HFFc6 (cell line): ENCODE measurements around the gene STXBP6. TPM values are rescaled to one million over a fixed set of nuclear protein-coding genes. Genes with fewer than 3 reads are reported as not detected.

Experiments used
- DNase-seq: peaks from one replicate; pipeline ENCODE4 v3.0.0-alpha.2; 2018
- H3K27ac Mint-ChIP-seq: 2 replicates; pipeline ENCODE4 v1.8.0; 2020; ENCODE audit warnings: mild to moderate bottlenecking, mixed read lengths
- H3K27me3 Mint-ChIP-seq: 2 replicates; pipeline ENCODE4 v1.8.0; 2021; ENCODE audit warnings: mild to moderate bottlenecking, moderate library complexity, mixed read lengths; ENCODE audit not compliant: insufficient read depth
- H3K36me3 Mint-ChIP-seq: 2 replicates; pipeline ENCODE4 v1.8.0; 2021; ENCODE audit warnings: low read depth, mixed read lengths
- H3K4me1 Mint-ChIP-seq: 2 replicates; pipeline ENCODE4 v1.8.0; 2020; ENCODE audit warnings: low read depth, mixed read lengths
- H3K4me3 Mint-ChIP-seq: 2 replicates; pipeline ENCODE4 v1.8.0; 2020; ENCODE audit warnings: mild to moderate bottlenecking, moderate library complexity, mixed read lengths
- H3K9me3 Mint-ChIP-seq: 2 replicates; pipeline ENCODE4 v1.8.0; 2020; ENCODE audit warnings: mild to moderate bottlenecking, mixed read lengths
- total RNA-seq, 6 experiments: library from RNA; stranded (reverse); fragmentation: NEBNext Ultra II Directional; extraction: Animal tissue kit (Norgen Biotek cat#: 25700); gene quantifications; 2 replicates in 1 of 6; 3 replicates in 5 of 6; pipeline ENCODE4 v1.2.3, GENCODE V29; 2021
- TF ChIP-seq, protein P1 (sequence below): fragments of 200-600 bp; sonication (generic); IDR thresholded peaks from 2 replicates; pipeline ENCODE4 v1.5.0; 2021; ENCODE audit warnings: antibody characterized with exemption, mild to moderate bottlenecking

The STXBP6 gene
- total RNA-seq, 6 experiments from 2014 or later: 15.4 to 17.5 (median 17.0) TPM

DNA sequence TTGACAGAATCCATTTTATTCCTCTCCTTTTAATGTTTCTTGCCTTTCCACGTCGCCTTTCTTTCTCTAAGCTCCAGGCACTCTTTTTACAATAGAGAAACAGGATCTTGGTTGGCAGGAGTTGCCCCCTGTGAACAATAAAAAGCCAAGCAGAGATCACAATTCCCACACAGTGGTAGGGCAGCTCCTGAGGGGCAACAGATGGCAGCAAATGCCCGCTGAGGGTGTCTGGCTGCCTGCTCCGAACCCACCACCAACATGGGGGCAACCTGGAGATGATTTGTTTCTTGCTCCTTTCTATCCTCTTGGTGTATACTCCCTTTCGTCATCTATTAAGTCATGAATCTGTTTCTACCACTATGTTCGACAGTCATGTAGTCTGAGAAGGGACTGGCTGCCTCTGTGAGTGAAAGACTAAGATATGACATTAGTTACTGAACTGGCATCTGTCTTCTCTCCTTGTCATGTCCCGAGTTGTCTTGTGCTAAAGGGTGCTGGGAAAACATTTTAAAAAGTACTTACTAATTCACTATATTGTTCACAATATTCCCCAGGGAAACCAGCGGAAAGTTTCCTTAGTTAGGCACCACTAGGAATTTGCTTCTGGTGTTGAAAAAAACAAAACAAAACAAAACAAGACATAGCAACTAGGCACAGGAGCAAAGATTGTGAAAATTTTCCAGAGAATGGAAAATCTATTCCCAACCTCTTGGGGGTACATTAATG is 170.1 kb downstream of the STXBP6 start:
- H3K4me3 Mint-ChIP-seq: no peak overlapping the region
- TF ChIP-seq, protein P1, sequence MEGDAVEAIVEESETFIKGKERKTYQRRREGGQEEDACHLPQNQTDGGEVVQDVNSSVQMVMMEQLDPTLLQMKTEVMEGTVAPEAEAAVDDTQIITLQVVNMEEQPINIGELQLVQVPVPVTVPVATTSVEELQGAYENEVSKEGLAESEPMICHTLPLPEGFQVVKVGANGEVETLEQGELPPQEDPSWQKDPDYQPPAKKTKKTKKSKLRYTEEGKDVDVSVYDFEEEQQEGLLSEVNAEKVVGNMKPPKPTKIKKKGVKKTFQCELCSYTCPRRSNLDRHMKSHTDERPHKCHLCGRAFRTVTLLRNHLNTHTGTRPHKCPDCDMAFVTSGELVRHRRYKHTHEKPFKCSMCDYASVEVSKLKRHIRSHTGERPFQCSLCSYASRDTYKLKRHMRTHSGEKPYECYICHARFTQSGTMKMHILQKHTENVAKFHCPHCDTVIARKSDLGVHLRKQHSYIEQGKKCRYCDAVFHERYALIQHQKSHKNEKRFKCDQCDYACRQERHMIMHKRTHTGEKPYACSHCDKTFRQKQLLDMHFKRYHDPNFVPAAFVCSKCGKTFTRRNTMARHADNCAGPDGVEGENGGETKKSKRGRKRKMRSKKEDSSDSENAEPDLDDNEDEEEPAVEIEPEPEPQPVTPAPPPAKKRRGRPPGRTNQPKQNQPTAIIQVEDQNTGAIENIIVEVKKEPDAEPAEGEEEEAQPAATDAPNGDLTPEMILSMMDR: no peak
- H3K27ac Mint-ChIP-seq: no peak overlapping the region
- DNase-seq: no peak
- no peaks in the 10 kb centered on the region for H3K36me3 Mint-ChIP-seq
- H3K27me3 Mint-ChIP-seq: no peaks in the 10 kb centered on the region
- no peaks in the 10 kb centered on the region for H3K9me3 Mint-ChIP-seq
- peaks cover 41% of the 10 kb centered on the region for H3K4me1 Mint-ChIP-seq

DNA sequence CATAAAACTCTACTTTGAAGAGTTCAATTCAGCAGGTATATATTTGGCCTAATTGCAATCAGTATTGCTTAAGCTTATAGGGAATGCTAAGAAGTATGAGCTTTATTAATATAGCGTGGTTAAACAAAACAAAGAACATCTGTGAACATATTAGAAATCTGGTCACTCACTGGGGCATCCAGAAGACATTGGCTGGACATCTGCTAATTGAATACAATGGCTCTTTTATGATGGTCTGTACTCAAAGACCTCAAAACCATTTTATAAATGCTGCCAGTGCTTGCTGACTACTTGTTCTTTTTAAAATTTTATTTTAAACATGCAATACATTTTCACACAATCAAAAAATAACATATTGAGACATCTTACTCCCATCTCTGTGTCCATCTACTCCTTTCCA is 173.0 kb downstream of the STXBP6 start:
- Mint-ChIP-seq H3K36me3 (no peaks in the 10 kb centered on the region), H3K4me3 (no peak overlapping the region), H3K27me3 (no peaks in the 10 kb centered on the region), H3K4me1 (peaks cover 38% of the 10 kb centered on the region), H3K27ac (no peak overlapping the region), H3K9me3 (no peaks in the 10 kb centered on the region)
- DNase-seq: no peak
- TF ChIP-seq, protein P1: no peak

DNA sequence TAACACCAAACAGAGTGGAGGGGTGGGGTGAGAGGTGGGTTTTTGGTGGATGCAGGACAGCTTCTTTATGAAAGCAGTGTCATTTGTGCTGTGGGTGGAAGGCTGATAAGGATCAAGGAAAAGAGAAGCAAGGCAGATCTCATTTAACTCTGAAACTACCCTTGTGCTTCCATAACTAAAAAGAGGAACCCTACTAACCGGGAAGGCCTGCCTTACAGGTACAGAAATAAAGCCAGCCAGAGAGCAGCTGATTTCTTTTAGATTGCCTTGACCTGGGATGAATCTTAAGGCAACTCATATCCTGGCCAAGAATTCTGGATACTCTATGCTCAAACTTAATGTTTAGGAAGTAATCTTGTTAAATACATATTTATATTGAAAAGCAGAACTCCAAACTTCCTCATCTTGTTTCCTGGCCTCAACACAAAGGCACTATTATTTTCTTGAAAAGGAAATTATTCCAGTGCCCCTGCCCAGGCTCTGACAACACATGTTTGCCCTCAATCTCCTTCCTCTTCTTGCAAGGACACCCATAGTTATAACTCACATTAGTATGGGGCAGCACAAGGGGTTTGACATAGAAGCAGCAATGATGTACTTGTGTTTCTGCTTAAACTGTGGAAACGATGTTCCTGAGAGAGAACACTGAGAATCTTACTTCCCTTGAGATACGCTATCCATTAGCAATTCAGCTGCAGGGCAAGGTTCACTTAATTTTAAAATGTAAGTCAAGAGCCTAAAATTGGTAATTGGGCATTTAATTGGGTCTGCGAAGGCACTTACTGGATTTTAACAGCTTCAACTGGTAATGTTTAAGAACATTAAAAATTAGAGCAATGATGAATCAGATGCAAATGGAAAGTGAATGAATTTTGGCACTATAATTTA is 173.7 kb downstream of the STXBP6 start:
- H3K27me3 Mint-ChIP-seq: no peaks in the 10 kb centered on the region
- H3K27ac Mint-ChIP-seq: peak overlapping the region; percentile 40; the same call in 1 of the 2 replicates
- H3K4me3 Mint-ChIP-seq: no peak overlapping the region
- H3K36me3 Mint-ChIP-seq: no peaks in the 10 kb centered on the region
- peaks cover 41% of the 10 kb centered on the region for H3K4me1 Mint-ChIP-seq
- TF ChIP-seq, protein P1: no peak
- DNase-seq: no peak
- no peaks in the 10 kb centered on the region for H3K9me3 Mint-ChIP-seq

DNA sequence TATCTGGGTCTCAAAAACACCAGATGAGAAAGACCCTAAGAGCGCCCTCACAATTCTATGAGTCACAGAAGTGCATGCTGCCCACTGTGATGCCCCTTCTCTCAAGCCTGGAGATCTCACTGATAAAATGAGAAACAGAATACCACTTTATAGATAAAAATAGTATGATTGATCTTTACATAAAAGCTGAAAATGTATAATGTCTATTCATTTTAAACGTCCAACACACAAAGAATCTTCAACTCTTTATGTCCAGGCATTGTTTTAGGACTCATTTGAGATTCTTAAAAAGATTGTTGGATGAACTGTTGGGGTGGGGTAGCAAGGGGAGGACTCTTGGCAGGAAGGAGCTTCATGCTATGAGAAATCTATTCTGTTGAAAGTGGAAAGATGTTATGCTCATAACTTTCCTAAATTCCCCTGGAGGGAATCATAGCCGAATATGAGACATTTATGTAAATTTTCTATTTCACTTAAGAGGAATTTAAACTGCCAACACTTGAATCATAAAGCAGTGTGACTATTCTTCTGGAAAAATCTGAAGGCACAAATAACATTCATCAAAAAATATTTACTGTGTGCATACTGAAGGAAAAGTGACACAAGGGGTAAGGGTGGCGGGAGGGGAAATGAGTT is 174.6 kb downstream of the STXBP6 start:
- DNase-seq: no peak
- Mint-ChIP-seq H3K27ac (peak overlapping the region; percentile 40; the same call in 1 of the 2 replicates), H3K4me1 (peaks cover 31% of the 10 kb centered on the region), H3K4me3 (no peak overlapping the region), H3K27me3 (no peaks in the 10 kb centered on the region), H3K9me3 (no peaks in the 10 kb centered on the region), H3K36me3 (no peaks in the 10 kb centered on the region)
- TF ChIP-seq, protein P1: no peak

DNA sequence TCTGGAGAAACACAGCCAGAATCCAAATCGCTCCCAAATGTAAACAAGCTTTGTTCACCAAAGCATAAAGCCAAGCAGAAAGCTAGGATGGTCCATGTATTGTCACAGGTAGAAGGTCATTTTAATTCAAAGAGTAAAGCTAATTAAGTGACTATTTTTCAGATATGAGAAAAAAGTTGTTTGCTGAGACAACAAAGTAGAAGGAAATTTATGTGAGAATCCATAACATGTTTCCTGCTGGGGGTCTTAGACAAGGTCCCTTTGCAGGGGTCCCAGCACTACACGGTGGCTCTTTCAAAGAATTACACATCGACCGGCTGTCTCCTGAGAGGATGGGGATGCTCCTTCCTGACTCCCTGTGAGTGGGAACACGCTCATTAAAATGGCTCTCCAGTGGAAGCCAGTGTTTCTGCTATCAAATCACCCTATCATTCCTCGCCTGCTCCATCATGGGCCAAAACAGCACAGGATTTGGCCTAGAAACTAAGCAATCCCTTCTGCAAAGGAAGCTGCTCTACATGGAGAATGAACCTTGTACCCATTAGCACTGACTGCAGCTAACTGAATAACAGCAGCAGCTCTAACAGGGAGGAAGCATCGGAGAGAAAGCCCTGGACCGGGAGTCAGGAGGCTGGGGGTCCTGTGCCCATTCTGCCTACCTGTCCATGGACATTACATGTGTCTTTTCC is 175.3 kb downstream of the STXBP6 start:
- Mint-ChIP-seq H3K4me1 (peaks cover 28% of the 10 kb centered on the region), H3K4me3 (no peak overlapping the region), H3K27ac (no peak overlapping the region), H3K36me3 (no peaks in the 10 kb centered on the region), H3K9me3 (no peaks in the 10 kb centered on the region), H3K27me3 (no peaks in the 10 kb centered on the region)
- TF ChIP-seq, protein P1: no peak
- no peak for DNase-seq
